Hematopoietic multipotent progenitor cell treated with erythropoietin and hydrocortisone succinate and interleukin-3 and kit ligand, for 17 days (in vitro differentiated cells): ENCODE data around the gene F12.
"Not testable (repeated sequence)": the region's sequence is repeated elsewhere in the genome, so short reads cannot be mapped to it uniquely, and the experiment has no call there.

Experiments
- DNase-seq: peaks from one replicate; pipeline ENCODE4 v3.0.0-alpha.2; 2015; ENCODE audit warnings: low spot score

The F12 gene

DNA sequence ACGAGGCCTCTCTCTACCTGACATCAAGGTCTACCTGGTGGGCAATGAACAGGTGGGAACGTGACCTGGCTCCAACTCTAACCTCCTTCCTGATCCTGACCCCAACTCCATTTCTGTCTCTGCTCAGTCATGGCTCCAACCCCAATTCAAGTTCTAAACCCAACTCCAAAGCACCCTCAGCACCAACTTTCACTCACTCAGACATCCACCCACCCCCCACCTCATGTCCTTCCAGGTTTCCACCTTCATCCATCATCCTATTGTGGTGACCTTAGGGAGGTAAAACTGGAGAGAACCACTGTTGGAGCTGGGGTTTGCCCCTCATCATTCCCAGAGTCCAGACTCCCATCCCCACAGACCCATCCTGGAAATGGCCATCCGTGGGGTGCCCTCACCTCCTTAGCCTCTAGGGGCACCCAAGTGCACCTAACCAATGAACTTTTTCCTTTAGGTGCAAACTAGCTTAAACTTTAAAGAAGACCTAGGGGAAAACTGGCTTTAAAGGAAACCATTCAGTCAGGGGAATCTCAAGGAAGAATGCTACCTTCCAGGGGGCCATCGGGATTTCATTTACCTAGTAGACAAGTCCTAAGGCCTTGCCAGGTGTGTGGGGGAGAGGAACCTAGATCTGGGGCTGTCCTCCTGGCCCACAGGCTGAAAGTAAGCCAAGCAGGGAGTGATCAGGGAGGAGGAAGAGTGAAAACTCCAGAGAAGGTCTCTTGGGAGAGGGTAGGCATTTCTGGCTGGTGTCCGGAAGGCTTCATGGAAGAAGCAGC is 40.3 kb downstream of the F12 start:
- peak; percentile 62 for DNase-seq

DNA sequence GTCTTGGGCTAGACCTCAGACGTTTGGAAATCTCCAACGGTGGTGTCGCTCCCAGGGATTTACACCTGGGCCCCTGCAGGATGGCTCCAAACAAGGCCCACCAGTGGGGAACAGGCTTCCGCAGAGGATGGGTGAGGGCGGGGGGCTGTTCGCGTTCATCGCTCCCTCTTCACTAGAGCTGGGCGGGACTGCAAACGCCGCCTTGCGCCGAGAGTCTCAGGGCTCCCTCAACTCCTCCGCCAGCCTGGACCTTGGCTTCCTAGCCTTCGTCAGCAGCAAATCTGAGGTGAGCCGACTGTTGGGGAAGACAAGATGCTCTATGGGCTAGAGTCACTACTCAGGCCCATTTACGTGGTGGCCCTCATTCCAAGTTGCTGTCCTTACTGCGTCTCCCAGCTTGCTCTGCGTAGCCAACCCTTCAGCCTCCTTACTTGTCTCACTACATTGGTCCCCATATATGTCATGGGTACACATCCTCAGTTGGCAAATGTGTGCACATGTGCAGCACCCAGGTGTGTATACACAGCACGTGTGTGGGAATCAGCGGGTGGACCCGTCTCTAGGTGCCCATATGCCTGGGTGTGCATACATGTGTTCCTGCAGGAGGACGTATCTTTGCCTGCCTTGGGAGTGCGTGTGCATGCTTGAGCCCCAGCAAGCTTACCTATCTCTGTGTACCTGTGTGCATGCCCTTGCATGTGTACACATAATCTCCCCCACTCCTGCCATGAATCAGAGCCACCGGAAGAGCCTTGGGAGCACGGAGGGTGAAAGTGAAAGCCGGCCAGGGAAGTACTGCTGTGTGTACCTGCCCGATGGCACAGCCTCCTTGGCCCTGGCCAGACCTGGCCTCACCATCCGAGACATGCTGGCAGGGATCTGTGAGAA is 41.1 kb downstream of the F12 start:
- DNase-seq: no peak

DNA sequence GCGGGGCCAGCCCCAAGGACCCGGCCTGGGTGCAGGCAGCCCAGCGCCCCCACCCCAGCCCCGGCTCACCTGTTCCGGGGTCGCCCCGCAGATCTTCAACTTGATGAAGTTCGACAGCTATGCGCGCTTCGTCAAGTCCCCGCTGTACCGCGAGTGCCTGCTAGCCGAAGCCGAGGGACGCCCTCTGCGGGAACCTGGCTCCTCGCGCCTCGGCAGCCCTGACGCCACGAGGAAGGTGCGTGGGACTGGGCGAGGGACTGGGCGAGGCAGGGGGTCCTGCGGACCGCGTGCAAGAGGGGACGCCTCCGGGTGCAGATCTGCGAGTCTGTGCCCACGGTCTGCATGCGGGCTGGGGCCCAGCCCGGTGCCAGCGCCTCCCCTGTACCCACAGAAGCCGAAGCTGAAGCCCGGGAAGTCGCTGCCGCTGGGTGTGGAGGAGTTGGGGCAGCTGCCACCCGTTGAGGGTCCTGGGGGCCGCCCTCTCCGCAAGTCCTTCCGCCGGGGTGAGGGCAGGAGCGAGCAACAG is 42.0 kb downstream of the F12 start:
- no peak for DNase-seq

DNA sequence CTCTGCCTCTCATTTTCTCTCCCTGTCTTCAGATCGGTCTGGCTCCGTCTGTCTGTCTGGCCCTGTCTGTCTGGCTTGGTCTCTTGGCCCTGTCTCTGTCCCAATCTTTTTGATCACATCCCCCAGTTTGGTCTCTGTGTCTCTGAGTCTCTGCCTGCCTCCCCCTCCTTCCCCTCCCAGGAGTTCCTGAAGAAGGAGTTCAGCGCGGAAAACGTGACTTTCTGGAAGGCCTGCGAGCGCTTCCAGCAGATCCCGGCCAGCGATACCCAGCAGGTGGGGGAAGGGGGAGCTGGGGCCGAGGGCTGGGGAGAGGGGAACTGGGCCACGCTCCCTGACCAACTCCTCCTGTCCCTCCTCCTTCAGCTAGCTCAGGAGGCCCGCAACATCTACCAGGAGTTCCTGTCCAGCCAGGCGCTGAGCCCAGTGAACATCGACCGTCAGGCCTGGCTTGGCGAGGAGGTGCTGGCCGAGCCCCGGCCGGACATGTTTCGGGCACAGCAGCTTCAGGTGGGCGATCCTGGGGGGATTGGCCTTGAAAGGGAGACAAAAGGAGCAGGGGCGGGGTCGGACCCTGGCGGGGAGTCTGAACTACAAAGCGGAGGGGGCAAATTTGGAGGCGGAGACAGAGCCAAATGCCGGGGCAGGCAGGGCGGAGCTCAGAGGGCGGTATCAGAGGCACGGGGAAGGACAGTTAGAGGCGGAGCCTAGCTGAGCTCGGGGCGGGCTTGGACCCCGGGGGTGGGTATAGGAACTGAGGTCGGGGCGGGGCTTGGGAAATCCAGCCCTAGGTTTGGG is 42.6 kb downstream of the F12 start:
- no peak for DNase-seq

DNA sequence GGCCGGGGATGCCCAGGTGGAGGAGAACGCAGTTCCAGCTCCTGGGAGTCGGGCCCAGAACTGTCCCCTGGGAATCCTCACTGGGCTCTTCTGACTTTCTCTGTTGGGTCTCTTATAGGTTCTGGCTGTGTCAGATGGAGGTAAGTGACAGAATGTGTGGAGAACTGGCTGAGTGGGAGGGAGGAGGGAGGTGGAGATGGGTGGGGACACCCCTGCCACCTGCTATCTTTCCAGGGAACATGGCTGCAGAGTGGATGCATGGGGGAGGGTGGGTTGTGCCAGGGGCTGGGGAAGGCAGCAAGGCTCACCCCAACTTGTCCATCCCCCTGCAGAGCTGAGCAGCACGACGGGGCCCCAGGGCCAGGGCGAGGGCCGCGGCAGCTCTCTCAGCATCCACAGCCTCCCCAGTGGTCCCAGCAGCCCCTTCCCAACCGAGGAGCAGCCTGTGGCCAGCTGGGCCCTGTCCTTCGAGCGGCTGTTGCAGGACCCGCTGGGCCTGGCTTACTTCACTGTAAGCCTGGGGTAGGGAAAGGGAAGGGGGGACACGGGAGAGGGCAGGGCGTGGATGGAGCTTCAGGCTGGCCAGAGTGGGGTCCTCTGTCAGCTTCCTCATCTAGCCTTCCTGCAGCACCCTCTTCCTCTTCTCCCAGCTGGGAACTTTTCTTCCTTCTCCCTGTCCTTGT is 43.4 kb downstream of the F12 start:
- DNase-seq: no peak

DNA sequence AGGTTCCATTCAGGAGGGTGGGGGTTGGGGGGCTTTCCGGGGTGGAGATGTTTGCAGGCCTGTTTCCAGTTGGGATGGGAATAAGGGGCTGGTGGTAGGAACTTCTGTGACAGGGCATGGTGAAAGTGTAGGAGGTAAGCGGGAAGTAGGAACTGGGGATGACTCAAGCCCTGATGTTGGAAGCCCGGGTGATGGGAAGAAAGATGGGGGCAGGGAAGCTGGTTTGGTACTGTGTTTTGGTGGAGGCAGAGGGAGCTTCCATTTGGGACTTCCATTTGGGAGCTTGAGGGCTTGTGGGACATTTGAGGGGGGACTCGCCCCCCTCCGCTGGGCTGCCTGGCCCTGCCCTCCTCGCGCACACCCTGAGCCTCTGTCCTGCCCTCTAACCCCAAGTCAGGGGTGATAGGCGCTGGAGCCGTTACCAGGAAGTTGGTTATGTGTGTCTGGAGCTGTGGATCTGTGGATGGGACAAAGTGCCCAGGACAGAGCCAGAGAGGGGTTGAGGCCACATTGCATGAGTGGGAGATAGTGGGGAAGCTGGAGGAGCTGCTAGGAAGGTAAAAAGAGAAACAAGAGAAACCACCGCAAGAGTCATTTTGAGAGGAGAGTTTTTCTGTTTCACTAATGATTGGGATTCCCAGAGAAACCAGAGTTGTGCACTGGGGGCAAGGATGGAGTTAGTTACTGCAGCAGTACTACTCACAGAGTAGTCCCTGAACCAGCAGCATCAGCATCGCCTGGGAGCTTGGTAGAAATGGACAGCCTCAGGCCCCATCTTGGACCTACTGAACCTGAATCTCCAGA is 45.0 kb downstream of the F12 start:
- DNase-seq: no peak

DNA sequence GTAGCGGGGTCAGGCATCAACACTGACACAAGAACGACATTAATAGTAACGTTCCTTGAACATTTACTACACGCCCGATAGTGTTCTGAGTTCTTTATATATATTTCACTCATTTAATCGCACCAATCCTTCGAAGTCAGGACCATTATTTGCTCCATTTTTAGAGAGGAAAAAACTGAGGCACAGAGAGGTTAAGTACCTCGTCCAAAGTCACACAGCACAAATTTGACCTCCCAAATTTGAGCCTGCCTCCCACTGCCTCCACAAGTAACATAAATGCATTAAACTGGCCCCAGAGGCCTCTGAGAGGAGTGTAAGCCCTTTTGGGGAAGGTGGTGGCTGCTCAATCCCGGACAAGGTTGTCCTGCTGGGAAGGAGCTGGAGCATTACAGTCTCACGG is 45.8 kb downstream of the F12 start:
- no peak for DNase-seq

DNA sequence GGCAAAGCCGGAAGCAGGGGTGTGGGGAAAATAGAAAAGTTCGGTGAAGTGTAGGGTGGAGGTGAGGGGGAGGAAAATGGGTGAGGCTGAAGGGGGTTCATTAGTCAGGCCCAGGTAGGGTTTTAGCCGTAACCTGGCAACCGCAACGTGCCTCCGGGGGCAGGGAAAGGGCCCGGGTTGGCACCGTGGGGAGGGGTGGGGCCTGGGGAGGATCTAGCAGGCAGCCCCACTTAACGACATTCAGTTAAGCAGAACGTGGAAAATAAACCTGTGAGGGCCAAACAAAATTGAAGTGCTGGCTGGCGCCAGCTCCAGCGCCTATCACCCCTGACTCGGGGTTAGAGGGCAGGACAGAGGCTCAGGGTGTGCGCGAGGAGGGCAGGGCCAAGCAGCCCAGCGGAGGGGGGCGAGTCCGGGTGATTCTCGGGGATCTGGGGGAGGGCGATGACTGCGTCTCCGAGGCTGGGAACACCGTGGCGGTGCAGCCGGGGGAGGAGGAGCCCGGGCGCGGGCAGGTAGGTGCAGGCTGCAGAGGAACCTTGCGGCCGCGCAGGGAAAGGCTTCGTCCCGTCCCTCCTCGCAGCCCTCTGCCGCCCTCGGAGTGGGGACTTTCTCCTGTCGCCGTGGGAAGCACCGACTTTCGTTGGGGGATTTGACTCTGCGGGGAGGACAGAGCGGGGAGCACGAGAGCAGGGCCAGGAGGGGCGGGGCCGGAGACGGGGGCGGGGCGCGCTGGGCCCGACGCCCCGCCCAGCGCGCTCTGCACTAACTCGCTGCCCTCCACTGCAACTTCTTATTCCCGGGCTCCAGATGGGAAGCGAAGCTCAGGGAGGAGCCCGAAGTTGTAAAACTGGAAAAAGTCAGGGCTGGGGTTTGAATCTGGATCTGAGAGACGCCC is 46.5 kb downstream of the F12 start:
- DNase-seq: peak; percentile 79

DNA sequence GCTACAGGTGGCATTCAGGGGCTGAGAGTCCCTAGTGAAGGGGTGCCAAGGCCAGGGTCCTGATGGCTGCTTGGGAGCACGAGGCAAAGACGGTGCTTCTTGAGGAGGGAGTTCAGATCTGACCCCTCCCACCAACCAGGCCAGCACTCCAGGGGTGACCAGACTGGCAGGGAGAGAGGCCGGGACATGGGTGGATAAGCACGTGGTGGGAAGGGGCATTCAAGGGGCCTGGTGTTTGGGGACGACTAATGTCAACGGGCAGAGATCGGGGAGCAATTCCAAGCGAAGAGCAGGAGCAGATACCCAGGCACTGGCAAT is 47.1 kb downstream of the F12 start:
- DNase-seq: no peak

DNA sequence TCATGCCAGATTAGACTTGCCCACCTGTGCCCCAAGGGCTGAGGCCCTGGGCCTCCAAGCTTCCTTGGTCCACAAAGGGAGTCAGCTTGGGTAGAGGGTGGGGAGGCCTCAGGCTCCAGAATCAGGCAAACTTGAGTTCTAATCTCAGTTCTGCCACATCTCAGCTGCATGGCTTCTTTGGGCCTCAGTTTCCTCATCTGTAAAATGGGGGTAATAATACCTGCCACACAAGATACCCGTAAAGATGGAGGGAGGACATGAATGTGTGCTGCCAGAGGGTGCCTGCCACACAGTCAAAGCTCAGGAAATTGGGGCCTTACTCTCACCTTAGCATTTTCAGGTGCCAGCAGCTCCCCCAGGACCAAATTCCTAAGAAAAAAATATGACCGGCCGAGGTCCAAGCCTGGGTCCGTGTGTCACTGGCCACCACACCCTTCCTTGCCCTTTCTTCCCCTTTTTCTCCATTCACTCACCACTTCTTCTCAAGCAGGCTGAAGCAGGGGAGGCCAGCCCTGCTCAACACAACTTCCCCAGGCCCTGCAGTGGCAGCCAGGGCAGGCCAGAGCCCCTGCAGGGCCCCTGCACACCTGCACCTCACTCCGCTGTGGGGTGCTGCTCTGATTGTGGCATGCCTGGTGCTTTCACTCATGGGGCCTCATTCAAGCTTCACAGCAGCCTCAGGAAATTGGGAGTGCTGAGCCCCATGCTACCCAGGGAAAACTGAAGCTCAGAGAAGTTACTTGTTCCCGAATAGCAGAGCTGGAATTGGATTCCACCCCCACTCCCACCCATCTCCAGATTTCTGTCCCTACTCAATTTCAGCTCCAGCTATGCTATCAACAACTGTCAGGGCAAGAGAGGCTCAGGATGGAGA is 47.7 kb downstream of the F12 start:
- DNase-seq: no peak

DNA sequence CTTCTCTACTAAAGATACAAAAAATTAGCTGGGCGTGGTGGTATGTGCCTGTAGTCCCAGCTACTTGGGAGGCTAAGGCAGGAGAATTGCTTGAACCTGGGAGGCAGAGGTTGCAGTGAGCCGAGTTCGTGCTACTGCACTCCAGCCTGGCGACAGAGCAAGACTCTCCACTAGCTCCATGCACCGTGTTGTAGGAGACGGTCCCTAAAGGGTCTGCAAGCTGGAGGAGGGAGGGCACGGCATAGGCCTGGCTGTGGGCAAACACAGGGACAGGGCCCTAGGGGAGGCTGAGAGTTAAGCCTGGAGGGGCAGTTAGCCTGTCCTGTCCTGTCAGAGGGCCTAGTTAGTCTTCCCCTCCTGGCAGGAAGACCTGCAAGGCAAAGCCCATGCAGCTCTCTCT is 48.6 kb downstream of the F12 start:
- DNase-seq: not testable (repeated sequence)

DNA sequence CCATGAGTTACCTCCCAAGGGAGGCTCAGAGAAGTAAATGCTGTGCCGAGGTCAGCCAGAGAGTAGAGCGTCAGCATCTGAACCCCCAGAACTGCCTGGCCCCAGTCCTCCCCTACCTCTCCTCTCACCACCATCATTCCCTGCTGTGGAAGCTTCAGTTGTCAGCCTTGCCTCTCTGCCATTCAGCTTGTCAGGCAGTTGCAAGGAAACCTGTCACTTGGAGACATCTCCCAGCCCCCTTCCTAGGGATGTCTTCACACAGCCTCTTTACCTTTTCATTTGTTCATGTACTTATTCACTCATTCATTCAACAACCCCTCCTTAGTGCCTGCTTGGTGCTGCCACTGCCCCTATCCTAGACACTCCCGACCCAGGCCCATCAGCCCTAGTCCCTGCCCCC is 49.5 kb downstream of the F12 start:
- DNase-seq: no peak

DNA sequence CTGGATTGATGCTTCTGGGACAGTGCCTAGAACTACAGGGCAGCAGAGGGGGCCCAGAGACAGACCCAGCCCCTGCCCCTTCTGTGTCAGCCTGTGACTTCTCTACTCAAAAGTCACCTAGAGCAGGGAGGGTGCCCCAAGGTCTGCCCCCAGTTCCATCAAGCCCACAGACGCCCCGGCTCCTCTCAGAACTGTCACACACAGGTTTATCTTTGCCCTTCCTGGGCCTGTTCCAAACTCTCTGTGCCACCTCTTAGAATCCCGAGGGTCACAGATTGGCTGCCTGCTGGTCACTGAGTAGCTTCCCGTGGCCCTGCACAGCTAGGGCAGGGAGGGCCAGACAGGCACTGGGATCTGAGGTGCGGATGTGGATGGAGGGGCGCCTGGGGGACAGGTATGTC is 49.9 kb downstream of the F12 start:
- no peak for DNase-seq

DNA sequence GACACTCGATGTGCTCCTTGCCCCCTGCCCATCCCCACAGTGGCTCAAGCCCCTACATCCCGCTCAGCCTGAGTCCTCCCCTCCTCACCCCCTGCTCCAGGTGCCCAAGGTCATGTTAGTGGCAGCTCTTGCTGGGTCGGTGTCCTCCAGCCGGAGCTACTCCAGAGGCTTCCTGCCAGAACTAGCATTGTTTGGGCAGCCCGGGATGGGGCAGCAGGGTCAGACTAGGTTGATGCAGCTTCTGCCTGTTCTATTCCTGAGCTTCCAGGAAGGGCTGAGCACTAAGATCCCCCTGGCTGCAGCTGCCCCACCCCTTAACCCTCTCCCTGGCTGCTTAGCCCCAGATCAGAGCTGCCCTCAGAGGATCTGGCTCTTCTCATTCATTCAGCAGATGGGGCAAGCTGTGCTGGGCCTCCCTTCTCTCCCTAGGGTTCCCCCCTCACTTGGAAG is 51.0 kb downstream of the F12 start:
- peak; percentile 21 for DNase-seq

DNA sequence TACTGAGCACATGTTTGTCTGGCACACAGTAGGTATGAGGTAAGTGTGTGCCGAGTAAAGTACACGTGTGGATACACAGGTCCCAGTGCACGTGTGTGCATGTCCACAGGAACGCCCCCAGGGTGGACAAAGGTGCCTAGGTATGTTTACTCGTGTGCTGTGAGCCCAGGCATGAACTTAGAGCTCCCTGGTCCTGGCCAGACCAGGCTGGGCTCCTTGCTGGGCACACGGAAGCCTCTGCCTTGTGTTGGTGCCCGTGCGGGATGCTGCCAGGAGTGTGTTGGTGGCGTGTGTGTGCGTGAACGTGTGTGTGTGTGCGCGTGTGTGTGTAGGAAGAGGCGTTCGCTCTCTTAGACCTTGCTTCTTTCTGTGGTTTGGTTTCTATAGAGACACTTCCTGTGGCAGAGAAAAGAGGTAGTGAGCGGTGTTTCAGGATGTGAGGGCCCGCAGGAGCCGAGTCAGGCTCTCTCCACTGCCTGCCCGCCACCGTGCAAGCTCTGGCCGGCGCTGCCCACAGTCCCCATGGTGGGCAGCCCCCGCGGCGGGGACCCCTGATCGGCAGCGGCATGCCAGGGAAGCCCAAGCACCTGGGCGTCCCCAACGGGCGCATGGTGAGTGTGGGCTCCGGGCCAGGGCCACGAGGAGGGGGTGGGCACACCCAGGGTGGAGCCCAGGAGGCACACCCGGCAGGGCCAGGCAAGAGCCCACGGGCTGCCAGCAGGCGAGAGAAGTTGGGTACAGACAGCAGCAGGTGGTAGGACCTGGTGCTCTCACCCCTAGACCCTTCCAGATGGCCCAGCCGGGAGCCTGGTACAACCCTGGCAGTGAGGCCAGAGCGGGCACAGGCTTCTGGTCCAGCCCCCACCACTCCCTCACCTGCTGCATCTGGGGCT is 51.7 kb downstream of the F12 start, which contains the start of gene RGS14:
TSS of gene RGS14 (plus strand) at position 466 of the 893 bp plus-strand sequence. CDS start at position 567, 101 bp downstream.
- DNase-seq: peak; percentile 85

DNA sequence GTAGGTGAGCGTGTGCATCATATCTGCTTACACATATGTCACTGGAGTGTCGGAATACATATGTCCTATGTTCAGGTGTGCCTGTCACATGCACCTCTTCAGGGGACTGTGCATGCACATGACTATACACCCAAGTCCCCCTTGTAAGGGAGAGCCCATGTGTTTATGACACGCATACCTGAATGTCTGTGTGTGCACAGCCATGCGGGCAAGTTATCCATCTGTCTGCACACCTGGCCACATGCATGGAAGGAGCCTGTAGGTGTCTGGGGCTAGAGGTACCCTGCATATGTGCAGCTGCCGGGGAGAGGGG is 52.3 kb downstream of the F12 start:
- no peak for DNase-seq

DNA sequence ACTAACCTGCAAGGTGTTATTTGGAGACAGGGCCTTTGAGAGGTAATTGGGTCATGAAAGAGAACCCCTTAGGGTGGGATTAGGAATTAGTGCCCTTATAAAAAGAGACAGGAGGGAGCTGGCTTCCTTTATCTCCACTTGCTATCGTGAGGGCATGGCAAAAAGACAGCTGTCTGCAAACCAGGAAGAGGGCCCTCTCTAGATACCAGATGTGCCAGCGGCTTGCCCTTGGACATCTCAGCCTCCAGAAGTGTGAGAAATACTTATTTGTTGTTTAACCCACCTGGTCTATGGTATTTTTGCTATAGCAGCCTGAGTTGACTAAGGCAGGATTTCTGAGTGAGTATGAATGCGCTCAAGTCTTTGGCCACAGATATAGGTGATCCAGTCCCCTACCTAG is 52.6 kb downstream of the F12 start:
- DNase-seq: no peak

DNA sequence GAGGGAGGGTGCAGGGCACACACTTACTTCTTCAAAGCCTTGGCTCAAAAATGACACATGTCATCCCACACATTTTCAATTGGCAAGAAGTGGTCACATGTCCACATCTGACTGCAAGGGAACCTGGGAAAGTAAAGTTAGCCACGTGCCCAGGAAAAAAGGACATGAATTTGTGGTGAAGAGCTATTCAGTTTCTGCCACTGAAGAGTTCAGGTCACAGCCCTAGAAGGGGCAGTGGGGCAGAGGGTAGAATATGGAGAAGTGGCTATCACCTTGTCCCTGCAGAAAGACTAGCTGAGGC is 53.5 kb downstream of the F12 start:
- no peak for DNase-seq
